ENCODE results near the gene LTBP4. TPM values are rescaled to one million over a fixed set of nuclear protein-coding genes. Genes with fewer than 3 reads are reported as not detected.

Gene LTBP4
- total RNA-seq, 1 experiment from 2014 or later = 30.8 TPM

DNA sequence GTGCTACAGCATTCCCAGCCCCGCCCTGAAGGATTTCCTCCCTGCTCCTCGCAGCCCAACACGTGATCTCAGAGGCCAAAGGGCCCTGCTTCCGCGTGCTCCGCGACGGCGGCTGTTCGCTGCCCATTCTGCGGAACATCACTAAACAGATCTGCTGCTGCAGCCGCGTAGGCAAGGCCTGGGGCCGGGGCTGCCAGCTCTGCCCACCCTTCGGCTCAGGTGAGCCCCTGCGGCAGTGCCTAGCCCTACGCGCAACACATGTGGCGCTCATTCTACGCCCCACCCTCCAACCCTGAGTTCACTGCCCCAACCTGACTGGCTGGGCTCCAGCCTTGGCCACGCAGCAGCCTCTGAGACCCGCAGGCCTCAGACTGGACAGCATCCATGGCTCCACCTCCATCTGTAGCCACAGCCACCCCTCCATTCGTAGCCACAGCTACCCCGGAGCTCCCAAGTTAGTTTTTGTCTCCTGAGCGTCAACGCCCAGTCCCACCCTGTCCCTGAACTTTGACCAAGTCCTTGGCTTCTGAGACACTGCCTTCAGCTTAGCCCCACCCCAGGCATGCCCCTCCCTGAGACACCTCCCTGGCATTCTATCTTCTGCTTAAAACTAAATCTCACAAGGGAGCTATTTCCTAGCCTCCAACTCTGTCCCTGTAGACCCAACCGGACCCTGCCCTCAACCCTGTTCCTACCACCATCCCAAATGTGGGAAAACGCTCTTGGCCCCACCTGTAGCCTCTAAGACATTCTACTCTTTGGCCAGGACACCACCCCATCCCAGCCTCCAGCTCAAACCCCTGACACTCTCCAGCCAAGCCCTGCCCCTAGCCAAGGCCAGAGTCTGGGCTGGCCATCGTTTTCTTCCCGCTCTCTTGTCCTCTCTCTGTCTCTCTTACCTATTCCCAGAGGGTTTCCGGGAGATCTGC is 6.4 kb downstream of the LTBP4 start:
- BruUV-seq (replicated peaks) = no TSS peak
- POLR2A ChIA-PET = interaction anchor here (1.0 kb wide), 1 partner anchor 147 kb away, joined by 5 read pairs; no protein-coding TSS in a partner anchor
- DNase-seq = peak; percentile 47 to 75
- TF ChIP-seq, protein P1, sequence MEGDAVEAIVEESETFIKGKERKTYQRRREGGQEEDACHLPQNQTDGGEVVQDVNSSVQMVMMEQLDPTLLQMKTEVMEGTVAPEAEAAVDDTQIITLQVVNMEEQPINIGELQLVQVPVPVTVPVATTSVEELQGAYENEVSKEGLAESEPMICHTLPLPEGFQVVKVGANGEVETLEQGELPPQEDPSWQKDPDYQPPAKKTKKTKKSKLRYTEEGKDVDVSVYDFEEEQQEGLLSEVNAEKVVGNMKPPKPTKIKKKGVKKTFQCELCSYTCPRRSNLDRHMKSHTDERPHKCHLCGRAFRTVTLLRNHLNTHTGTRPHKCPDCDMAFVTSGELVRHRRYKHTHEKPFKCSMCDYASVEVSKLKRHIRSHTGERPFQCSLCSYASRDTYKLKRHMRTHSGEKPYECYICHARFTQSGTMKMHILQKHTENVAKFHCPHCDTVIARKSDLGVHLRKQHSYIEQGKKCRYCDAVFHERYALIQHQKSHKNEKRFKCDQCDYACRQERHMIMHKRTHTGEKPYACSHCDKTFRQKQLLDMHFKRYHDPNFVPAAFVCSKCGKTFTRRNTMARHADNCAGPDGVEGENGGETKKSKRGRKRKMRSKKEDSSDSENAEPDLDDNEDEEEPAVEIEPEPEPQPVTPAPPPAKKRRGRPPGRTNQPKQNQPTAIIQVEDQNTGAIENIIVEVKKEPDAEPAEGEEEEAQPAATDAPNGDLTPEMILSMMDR (IDR thresholded peaks at IDR 0.05; ENCODE audit: insufficient read depth in 1 of 2, low read depth in 1 of 2, low read length in 1 of 2, severe bottlenecking in 1 of 2, unreplicated experiment in 1 of 2) = no peak
- Mint-ChIP-seq H3K9me3 (ENCODE audit: unreplicated experiment) (no peaks in the 10 kb centered on the region), H3K4me1 (ENCODE audit: low read depth, unreplicated experiment) (peaks cover 51% of the 10 kb centered on the region), H3K27me3 (ENCODE audit: insufficient read depth, unreplicated experiment) (no peaks in the 10 kb centered on the region), H3K36me3 (ENCODE audit: insufficient read depth, unreplicated experiment) (peaks cover 34% of the 10 kb centered on the region), H3K4me3 (ENCODE audit: unreplicated experiment) (peak overlapping the region; percentile 87), H3K27ac (ENCODE audit: unreplicated experiment) (peak overlapping the region; percentile 66)
- Histone ChIP-seq H3K36me3 (ENCODE audit: control insufficient read depth, insufficient read depth, low read length) (no peaks in the 10 kb centered on the region), H3K27me3 (replicated peaks; ENCODE audit: control insufficient read depth, insufficient read depth, low read length) (no peaks in the 10 kb centered on the region), H3K9me3 (no peaks in the 10 kb centered on the region), H3K4me1 (peaks cover 49% of the 10 kb centered on the region), H3K4me3 (ENCODE audit: low read depth, low read length) (peak overlapping the region; percentile 55)
- CTCF ChIA-PET = interaction anchor here (1.3 kb wide), 1 partner anchor 28 kb away, joined by 8 read pairs; no protein-coding TSS in a partner anchor
- intact Hi-C loops (cut with micrococcal nuclease; ENCODE audit: unreplicated experiment) = no loop called here

DNA sequence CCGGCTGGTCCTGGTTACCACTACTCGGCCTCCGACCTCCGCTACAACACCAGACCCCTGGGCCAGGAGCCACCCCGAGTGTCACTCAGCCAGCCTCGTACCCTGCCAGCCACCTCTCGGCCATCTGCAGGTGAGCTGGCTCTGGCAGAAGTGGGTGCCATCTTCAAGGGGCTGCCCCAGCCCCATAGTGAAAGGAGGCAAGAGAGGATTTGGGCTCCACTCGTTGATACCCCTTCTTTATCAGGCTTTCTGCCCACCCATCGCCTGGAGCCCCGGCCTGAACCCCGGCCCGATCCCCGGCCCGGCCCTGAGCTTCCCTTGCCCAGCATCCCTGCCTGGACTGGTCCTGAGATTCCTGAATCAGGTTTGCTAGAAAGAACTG is 7.1 kb downstream of the LTBP4 start:
- H3K4me1 ChIP-seq = peaks cover 43% of the 10 kb centered on the region
- Mint-ChIP-seq H3K36me3 (ENCODE audit: insufficient read depth, unreplicated experiment) (peaks cover 39% of the 10 kb centered on the region), H3K27me3 (ENCODE audit: insufficient read depth, unreplicated experiment) (no peaks in the 10 kb centered on the region), H3K4me3 (ENCODE audit: unreplicated experiment) (peak overlapping the region; percentile 87), H3K27ac (ENCODE audit: unreplicated experiment) (peak overlapping the region; percentile 1), H3K4me1 (ENCODE audit: low read depth, unreplicated experiment) (peaks cover 45% of the 10 kb centered on the region), H3K9me3 (ENCODE audit: unreplicated experiment) (no peaks in the 10 kb centered on the region)
- intact Hi-C loops (cut with micrococcal nuclease; ENCODE audit: unreplicated experiment) = no loop called here
- DNase-seq = no peak
- H3K36me3 ChIP-seq (ENCODE audit: control insufficient read depth, insufficient read depth, low read length) = no peaks in the 10 kb centered on the region
- CTCF ChIA-PET = interaction anchor here (1.3 kb wide), 1 partner anchor 27 kb away, joined by 8 read pairs; no protein-coding TSS in a partner anchor
- no TSS peak for BruUV-seq (replicated peaks)
- TF ChIP-seq, protein P1 (IDR thresholded peaks at IDR 0.05; ENCODE audit: insufficient read depth in 1 of 2, low read depth in 1 of 2, low read length in 1 of 2, severe bottlenecking in 1 of 2, unreplicated experiment in 1 of 2) = no peak
- no peaks in the 10 kb centered on the region for H3K9me3 ChIP-seq
- POLR2A ChIA-PET = interaction anchor here (1.0 kb wide), 1 partner anchor 147 kb away, joined by 5 read pairs; no protein-coding TSS in a partner anchor
- no peak overlapping the region for H3K4me3 ChIP-seq (ENCODE audit: low read depth, low read length)
- H3K27me3 ChIP-seq (replicated peaks; ENCODE audit: control insufficient read depth, insufficient read depth, low read length) = no peaks in the 10 kb centered on the region

DNA sequence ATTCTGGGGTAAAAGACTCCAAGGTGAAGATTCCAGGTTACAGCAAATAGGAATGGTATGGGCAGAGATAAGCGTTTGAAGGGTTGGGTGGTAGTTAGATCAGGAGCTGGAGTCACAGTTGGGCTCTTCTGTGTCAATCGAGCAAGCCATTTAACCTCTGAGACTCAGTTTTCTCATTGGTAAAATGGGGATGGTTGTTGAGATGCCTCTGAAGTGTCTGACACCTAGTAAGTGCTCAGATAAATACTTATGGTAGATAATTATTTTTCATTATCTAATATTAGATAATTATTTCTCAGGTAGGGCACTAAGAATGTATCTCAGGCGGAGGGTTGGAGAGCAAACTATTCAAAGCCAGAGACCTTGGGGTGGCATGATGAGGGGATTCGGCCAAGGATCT is 7.8 kb downstream of the LTBP4 start:
- no peaks in the 10 kb centered on the region for H3K27me3 Mint-ChIP-seq (ENCODE audit: insufficient read depth, unreplicated experiment)
- CTCF ChIA-PET = interaction anchor here (1.2 to 1.3 kb wide), 2 partner anchors 9 to 25 kb away, joined by 11 to 15 read pairs; partner anchors contain the start of gene LTBP4
- intact Hi-C loops (cut with micrococcal nuclease; ENCODE audit: unreplicated experiment) = no loop called here

More for the DNA sequence above, 7.8 kb downstream of the LTBP4 start:
- Histone ChIP-seq H3K9me3 (no peaks in the 10 kb centered on the region), H3K27me3 (replicated peaks; ENCODE audit: control insufficient read depth, insufficient read depth, low read length) (no peaks in the 10 kb centered on the region), H3K4me3 (ENCODE audit: low read depth, low read length) (peak overlapping the region; percentile 62), H3K4me1 (peaks cover 45% of the 10 kb centered on the region), H3K36me3 (ENCODE audit: control insufficient read depth, insufficient read depth, low read length) (no peaks in the 10 kb centered on the region)
- Mint-ChIP-seq H3K4me1 (ENCODE audit: low read depth, unreplicated experiment) (peaks cover 39% of the 10 kb centered on the region), H3K9me3 (ENCODE audit: unreplicated experiment) (no peaks in the 10 kb centered on the region), H3K4me3 (ENCODE audit: unreplicated experiment) (peak overlapping the region; percentile 77), H3K27ac (ENCODE audit: unreplicated experiment) (no peak overlapping the region), H3K36me3 (ENCODE audit: insufficient read depth, unreplicated experiment) (peaks cover 41% of the 10 kb centered on the region)
- no peak for DNase-seq
- no TSS peak for BruUV-seq (replicated peaks)
- POLR2A ChIA-PET = interaction anchor here (0.6 to 1.2 kb wide), 2 partner anchors 168 to 185 kb away, joined by 4 read pairs; partner anchors contain the start of gene RAB4B
- TF ChIP-seq, protein P1 (IDR thresholded peaks at IDR 0.05; ENCODE audit: insufficient read depth in 1 of 2, low read depth in 1 of 2, low read length in 1 of 2, severe bottlenecking in 1 of 2, unreplicated experiment in 1 of 2) = no peak
